Measurements from ENCODE around the gene MRFAP1. TPM values are rescaled to one million over a fixed set of nuclear protein-coding genes. Genes with fewer than 3 reads are reported as not detected.

MRFAP1 gene
- total RNA-seq, 1 experiment from 2014 or later = 212 TPM

DNA sequence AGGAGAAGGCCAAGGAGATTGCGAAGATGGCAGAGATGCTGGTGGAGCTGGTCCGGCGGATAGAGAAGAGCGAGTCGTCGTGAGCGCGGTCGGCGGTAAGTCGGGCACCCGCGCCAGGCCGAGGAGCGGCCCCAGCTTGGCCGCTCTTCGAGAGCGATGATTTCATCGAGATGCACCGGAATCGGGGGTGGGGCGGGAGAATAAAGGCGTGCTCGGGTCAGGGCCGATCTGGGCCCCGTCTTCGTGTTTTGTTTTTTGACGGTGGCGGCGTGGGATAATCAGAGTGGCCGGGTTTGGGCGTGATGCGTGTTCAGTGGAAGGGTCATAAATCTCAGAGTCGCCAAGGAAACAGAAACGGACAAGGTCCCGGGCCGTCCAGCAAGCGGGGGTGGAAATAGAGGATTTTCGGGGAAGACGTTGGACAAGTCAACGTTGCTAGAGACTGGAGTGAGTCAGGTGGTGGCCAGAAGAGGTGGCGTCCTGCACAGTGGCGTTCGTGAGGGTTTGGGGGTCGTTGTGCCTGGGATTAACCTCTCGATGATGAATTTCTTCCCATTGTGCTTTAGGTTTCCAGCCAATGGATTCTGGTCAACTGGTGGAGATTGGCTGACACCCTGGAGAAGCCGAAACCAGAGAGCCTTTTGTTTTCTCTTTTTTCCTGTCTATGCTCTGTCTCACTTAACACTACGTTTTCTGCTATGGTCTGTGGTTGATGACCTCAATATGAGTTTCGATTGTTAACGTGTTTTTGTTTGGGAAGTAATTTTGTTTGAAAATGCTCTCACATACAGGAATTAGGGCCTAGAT is 882 bp downstream of the MRFAP1 start:
- TF ChIP-seq, protein P1, sequence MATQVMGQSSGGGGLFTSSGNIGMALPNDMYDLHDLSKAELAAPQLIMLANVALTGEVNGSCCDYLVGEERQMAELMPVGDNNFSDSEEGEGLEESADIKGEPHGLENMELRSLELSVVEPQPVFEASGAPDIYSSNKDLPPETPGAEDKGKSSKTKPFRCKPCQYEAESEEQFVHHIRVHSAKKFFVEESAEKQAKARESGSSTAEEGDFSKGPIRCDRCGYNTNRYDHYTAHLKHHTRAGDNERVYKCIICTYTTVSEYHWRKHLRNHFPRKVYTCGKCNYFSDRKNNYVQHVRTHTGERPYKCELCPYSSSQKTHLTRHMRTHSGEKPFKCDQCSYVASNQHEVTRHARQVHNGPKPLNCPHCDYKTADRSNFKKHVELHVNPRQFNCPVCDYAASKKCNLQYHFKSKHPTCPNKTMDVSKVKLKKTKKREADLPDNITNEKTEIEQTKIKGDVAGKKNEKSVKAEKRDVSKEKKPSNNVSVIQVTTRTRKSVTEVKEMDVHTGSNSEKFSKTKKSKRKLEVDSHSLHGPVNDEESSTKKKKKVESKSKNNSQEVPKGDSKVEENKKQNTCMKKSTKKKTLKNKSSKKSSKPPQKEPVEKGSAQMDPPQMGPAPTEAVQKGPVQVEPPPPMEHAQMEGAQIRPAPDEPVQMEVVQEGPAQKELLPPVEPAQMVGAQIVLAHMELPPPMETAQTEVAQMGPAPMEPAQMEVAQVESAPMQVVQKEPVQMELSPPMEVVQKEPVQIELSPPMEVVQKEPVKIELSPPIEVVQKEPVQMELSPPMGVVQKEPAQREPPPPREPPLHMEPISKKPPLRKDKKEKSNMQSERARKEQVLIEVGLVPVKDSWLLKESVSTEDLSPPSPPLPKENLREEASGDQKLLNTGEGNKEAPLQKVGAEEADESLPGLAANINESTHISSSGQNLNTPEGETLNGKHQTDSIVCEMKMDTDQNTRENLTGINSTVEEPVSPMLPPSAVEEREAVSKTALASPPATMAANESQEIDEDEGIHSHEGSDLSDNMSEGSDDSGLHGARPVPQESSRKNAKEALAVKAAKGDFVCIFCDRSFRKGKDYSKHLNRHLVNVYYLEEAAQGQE (IDR thresholded peaks at IDR 0.05; ENCODE audit: insufficient read depth in 1 of 2, low read depth in 2 of 2, low read length in 1 of 2) = no peak
- no peak for TF ChIP-seq POLR2AphosphoS5 (IDR thresholded peaks at IDR 0.05; ENCODE audit: low read depth, low read length)
- no peak for TF ChIP-seq SIN3A (IDR thresholded peaks at IDR 0.05; ENCODE audit: borderline replicate concordance, insufficient read depth, low read depth, low read length)
- TF ChIP-seq, protein P2, sequence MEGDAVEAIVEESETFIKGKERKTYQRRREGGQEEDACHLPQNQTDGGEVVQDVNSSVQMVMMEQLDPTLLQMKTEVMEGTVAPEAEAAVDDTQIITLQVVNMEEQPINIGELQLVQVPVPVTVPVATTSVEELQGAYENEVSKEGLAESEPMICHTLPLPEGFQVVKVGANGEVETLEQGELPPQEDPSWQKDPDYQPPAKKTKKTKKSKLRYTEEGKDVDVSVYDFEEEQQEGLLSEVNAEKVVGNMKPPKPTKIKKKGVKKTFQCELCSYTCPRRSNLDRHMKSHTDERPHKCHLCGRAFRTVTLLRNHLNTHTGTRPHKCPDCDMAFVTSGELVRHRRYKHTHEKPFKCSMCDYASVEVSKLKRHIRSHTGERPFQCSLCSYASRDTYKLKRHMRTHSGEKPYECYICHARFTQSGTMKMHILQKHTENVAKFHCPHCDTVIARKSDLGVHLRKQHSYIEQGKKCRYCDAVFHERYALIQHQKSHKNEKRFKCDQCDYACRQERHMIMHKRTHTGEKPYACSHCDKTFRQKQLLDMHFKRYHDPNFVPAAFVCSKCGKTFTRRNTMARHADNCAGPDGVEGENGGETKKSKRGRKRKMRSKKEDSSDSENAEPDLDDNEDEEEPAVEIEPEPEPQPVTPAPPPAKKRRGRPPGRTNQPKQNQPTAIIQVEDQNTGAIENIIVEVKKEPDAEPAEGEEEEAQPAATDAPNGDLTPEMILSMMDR (IDR thresholded peaks at IDR 0.05) = no peak
- TF ChIP-seq TCF7L2 (IDR thresholded peaks at IDR 0.05; ENCODE audit: low read depth, low read length) = no peak
- Histone ChIP-seq H3K9me3 (ENCODE audit: control insufficient read depth, insufficient read depth, low read depth, low read length) (no peaks in the 10 kb centered on the region), H3K36me3 (ENCODE audit: control insufficient read depth, insufficient read depth, low read length) (peaks cover 19% of the 10 kb centered on the region), H3K4me3 (ENCODE audit: low read depth in 2 of 2, low read length in 2 of 2) (peak overlapping the region; percentile 89 to 90), H3K27ac (ENCODE audit: low read length) (peak overlapping the region; percentile 97), H3K27me3 (ENCODE audit: control insufficient read depth, insufficient read depth, low read length) (no peaks in the 10 kb centered on the region), H3K4me1 (ENCODE audit: control insufficient read depth, insufficient read depth, low read length) (peaks cover 7% of the 10 kb centered on the region)
- ATAC-seq = peak; percentile 11; the same call in 1 of the 2 replicates
- in situ Hi-C loops (cut with HindIII; ENCODE audit: low pct_unique_long_range_greater_than_20kb, low sequenced_read_pairs) (no loop called here), intact Hi-C loops (cut with micrococcal nuclease; ENCODE audit: unreplicated experiment) (no loop called here)
- POLR2A ChIA-PET = no interaction called here
- DNase-seq (ENCODE audit: low read depth, low spot score) = no peak
- CTCF ChIA-PET = no interaction called here
- no TSS peak for BruUV-seq (replicated peaks)

DNA sequence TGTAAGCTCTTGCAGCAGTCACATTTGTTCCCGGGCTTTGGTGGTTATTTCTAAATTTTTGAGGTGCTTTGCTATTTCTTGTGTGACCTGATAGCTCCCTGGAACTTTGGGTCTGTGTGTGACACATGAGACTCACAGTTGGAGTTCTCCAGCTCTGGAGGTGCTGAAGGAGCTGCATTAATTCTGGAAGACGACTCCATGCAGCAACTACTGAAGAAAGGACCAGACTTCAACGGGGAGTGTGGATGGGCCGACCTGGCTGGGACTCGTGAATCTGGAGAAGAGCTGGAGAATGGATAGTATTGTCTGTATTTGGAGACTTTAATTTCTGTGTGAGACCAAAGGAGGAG is 1.5 kb downstream of the MRFAP1 start:
- ATAC-seq (no peak), DNase-seq (ENCODE audit: low read depth, low spot score) (no peak)
- Histone ChIP-seq H3K27ac (ENCODE audit: low read length) (peak overlapping the region; percentile 97), H3K4me1 (ENCODE audit: control insufficient read depth, insufficient read depth, low read length) (peaks cover 7% of the 10 kb centered on the region), H3K9me3 (ENCODE audit: control insufficient read depth, insufficient read depth, low read depth, low read length) (no peaks in the 10 kb centered on the region), H3K27me3 (ENCODE audit: control insufficient read depth, insufficient read depth, low read length) (no peaks in the 10 kb centered on the region), H3K36me3 (ENCODE audit: control insufficient read depth, insufficient read depth, low read length) (peaks cover 19% of the 10 kb centered on the region), H3K4me3 (ENCODE audit: low read depth in 2 of 2, low read length in 2 of 2) (peak overlapping the region; percentile 89 to 90)
- CTCF ChIA-PET = no interaction called here
- TF ChIP-seq, protein P2 (IDR thresholded peaks at IDR 0.05) = no peak
- TF ChIP-seq, protein P1 (IDR thresholded peaks at IDR 0.05; ENCODE audit: insufficient read depth in 1 of 2, low read depth in 2 of 2, low read length in 1 of 2) = 0 out of 4 replicates have a peak, but pooled peaks of 1 of the 2 experiments have one; percentile 21
- TF ChIP-seq TCF7L2 (IDR thresholded peaks at IDR 0.05; ENCODE audit: low read depth, low read length) (no peak), POLR2AphosphoS5 (IDR thresholded peaks at IDR 0.05; ENCODE audit: low read depth, low read length) (no peak)
- in situ Hi-C loops (cut with HindIII; ENCODE audit: low pct_unique_long_range_greater_than_20kb, low sequenced_read_pairs) = no loop called here
- BruUV-seq (replicated peaks) = TSS peak; percentile 97
- intact Hi-C loops (cut with micrococcal nuclease; ENCODE audit: unreplicated experiment) = no loop called here
- POLR2A ChIA-PET = no interaction called here
